CD14-positive monocyte (primary cell): ENCODE measurements around the gene HSD3B2. TPM values are rescaled to one million over a fixed set of nuclear protein-coding genes. Genes with fewer than 3 reads are reported as not detected.

Experiments
- DNase-seq, 3 donors: peaks; one replicate each; pipeline ENCODE4 v3.0.0-alpha.2; 2011 to 2022
- H2AFZ ChIP-seq: 2 replicates; pipeline ENCODE4 v1.6.0; 2012; ENCODE audit warnings: mild to moderate bottlenecking, low read depth, low read length, inconsistent platforms; ENCODE audit not compliant: insufficient read depth, poor library complexity, severe bottlenecking
- H3K27ac ChIP-seq, 2 donors: 1 replicate in 1 of 2; 2 replicates in 1 of 2; pipeline ENCODE4 v1.5.1; 2012 to 2013; ENCODE audit warnings: low read length in 2 of 2, control low read depth in 1 of 2, inconsistent platforms in 1 of 2, low read depth in 1 of 2, mild to moderate bottlenecking in 1 of 2
- H3K27me3 ChIP-seq, 2 donors: one replicate each; pipeline versions ENCODE4 v1.6.0 to v1.6.1; 2011 to 2013; ENCODE audit warnings: low read length in 2 of 2; ENCODE audit not compliant: control insufficient read depth in 2 of 2, insufficient read depth in 2 of 2
- H3K36me3 ChIP-seq, 2 donors: replicated peaks in 1 of 2; 1 replicate in 1 of 2; 2 replicates in 1 of 2; pipeline versions ENCODE4 v1.5.1 to v1.6.1; 2012 to 2013; ENCODE audit warnings: low read length in 2 of 2, control low read depth in 1 of 2, inconsistent platforms in 1 of 2, mild to moderate bottlenecking in 1 of 2; ENCODE audit not compliant: insufficient read depth in 2 of 2, control insufficient read depth in 1 of 2
- H3K4me1 ChIP-seq, 2 donors: 1 replicate in 1 of 2; 2 replicates in 1 of 2; pipeline versions ENCODE4 v1.5.1 to v1.6.1; 2012 to 2013; ENCODE audit warnings: low read length in 2 of 2, control low read depth in 1 of 2, inconsistent platforms in 1 of 2, mild to moderate bottlenecking in 1 of 2, moderate library complexity in 1 of 2; ENCODE audit not compliant: insufficient read depth in 2 of 2, control insufficient read depth in 1 of 2
- H3K4me2 ChIP-seq: replicated peaks from 2 replicates; pipeline ENCODE3; 2012; ENCODE audit warnings: low read length, moderate library complexity, mild to moderate bottlenecking; ENCODE audit not compliant: poor library complexity, severe bottlenecking; ENCODE audit errors: extremely low read depth
- H3K4me3 ChIP-seq, 3 experiments: fragments of 200-600 bp in 1 of 3; sonication (generic) in 1 of 3; replicated peaks in 1 of 3; 1 replicate in 2 of 3; 2 replicates in 1 of 3; pipeline ENCODE4 v1.5.1; 2011 to 2013; ENCODE audit warnings: low read length in 3 of 3, mild to moderate bottlenecking in 3 of 3, control low read depth in 2 of 3, low read depth in 2 of 3, inconsistent platforms in 1 of 3, moderate library complexity in 1 of 3
- H3K79me2 ChIP-seq: 2 replicates; pipeline ENCODE4 v1.6.0; 2012; ENCODE audit warnings: mild to moderate bottlenecking, control low read depth, inconsistent platforms, low read length, moderate library complexity; ENCODE audit not compliant: insufficient read depth
- H3K9ac ChIP-seq: 2 replicates; pipeline ENCODE4 v1.6.0; 2017; ENCODE audit warnings: low read length, mild to moderate bottlenecking; ENCODE audit not compliant: insufficient read depth, poor library complexity, severe bottlenecking
- H3K9me3 ChIP-seq, 2 donors: replicated peaks in 1 of 2; 1 replicate in 1 of 2; 2 replicates in 1 of 2; pipeline versions ENCODE4 v1.5.1 to v1.6.1; 2012 to 2013; ENCODE audit warnings: low read length in 2 of 2, control low read depth in 1 of 2; ENCODE audit not compliant: control insufficient read depth in 1 of 2, insufficient read depth in 1 of 2
- H4K20me1 ChIP-seq: 2 replicates; pipeline ENCODE4 v1.6.0; 2012; ENCODE audit warnings: mild to moderate bottlenecking, low read length, control low read depth, moderate library complexity; ENCODE audit not compliant: insufficient read depth
- H3K27ac Mint-ChIP-seq, 7 donors: one replicate each; pipeline ENCODE4 v1.8.0; 2020; ENCODE audit warnings: mild to moderate bottlenecking in 7 of 7, mixed read lengths in 7 of 7, moderate library complexity in 6 of 7, inconsistent platforms in 2 of 7
- H3K27me3 Mint-ChIP-seq, 3 donors: one replicate each; pipeline ENCODE4 v1.8.0; 2021 to 2022; ENCODE audit warnings: low read depth in 3 of 3, mild to moderate bottlenecking in 3 of 3, mixed read lengths in 3 of 3, moderate library complexity in 3 of 3, inconsistent platforms in 1 of 3
- H3K36me3 Mint-ChIP-seq, 2 donors: one replicate each; pipeline ENCODE4 v1.8.0; 2020; ENCODE audit warnings: mixed read lengths in 2 of 2, inconsistent platforms in 1 of 2, mild to moderate bottlenecking in 1 of 2
- H3K4me1 Mint-ChIP-seq: one replicate; pipeline ENCODE4 v1.8.0; 2020; ENCODE audit warnings: mild to moderate bottlenecking, mixed read lengths
- H3K4me3 Mint-ChIP-seq, 2 donors: one replicate each; pipeline ENCODE4 v1.8.0; 2020; ENCODE audit warnings: mild to moderate bottlenecking in 2 of 2, mixed read lengths in 2 of 2, moderate library complexity in 1 of 2
- H3K9me3 Mint-ChIP-seq, 7 donors: one replicate each; pipeline ENCODE4 v1.8.0; 2020 to 2022; ENCODE audit warnings: mixed read lengths in 7 of 7, mild to moderate bottlenecking in 6 of 7, moderate library complexity in 6 of 7, inconsistent platforms in 2 of 7
- WGBS: methylation state at CpG from one replicate; pipeline ENCODE4 v1.1.5; 2013; ENCODE audit warnings: missing lambda C conversion rate; ENCODE audit not compliant: insufficient coverage; 5-methylcytosine and 5-hydroxymethylcytosine counted together
- intact Hi-C, 2 donors: fragments of 100-400 bp; cut with micrococcal nuclease; formaldehyde crosslinking; loops; one replicate each; pipeline versions ENCODE4 v1.15.0 to v1.15.1; 2023
- polyA plus RNA-seq, 3 donors: library from polyadenylated mRNA; depleted of rRNA in 1 of 3; unstranded in 2 of 3; stranded (reverse) in 1 of 3; fragments of 300-500 nt in 2 of 3; fragments of >200 nt in 1 of 3; fragmentation: Illumina TruSeq in 2 of 3; gene quantifications; 1 replicate in 2 of 3; 2 replicates in 1 of 3; pipeline ENCODE4 v1.2.3, GENCODE V29; 2012 to 2021
- TF ChIP-seq, protein P1 (sequence below): fragments of 200-600 bp; IDR thresholded peaks from one replicate; pipeline ENCODE4 v1.8.0; 2022; ENCODE audit warnings: antibody characterized with exemption, mild to moderate bottlenecking

Gene HSD3B2
- polyA plus RNA-seq, 3 donors: not detected

DNA sequence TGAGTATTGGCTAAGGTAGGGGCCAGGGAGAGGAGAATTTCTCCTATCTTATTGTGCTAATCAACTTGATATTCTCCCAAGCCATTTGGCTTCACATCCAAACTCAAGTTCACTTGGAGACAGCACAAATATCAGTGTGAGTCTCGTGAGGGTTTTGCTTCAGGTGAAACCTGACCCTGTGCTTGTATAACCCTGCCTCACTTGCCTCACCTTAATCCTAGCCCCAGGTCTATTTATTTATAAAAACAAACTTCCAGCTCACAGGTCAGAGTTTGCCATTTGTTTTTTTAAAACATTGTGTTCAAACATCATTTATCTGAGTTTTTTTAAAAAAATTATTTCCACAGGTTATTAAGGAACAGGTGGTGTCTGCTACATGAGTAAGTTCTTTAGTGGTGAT is 26.5 kb upstream of the HSD3B2 start:
- no peak overlapping the region for H3K27ac ChIP-seq
- Mint-ChIP-seq H3K4me3 (no peak overlapping the region), H3K27me3 (peaks cover 1 to 4% (median 3%) of the 10 kb centered on the region in 3 donors)

DNA sequence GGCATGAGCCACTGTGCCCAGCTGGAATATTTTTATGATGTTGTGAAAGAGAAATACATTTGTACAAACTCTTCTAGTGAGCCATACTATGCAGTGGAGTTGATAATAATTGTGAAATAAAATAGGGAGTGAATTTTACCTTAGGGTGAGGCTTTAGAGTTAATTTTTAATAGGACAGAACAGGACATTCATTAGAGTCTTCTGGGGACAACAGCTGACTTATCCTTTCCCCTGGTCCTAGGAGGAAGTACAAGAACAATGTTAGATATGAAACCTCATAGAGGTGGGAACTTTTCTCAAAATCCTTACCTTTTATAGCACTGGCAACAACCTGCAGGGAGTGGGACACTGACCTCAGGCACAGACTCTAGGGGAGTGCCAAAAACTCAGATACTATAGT is 24.4 kb upstream of the HSD3B2 start:
- peaks cover 2 to 8% (median 3%) of the 10 kb centered on the region in 3 donors for H3K27me3 Mint-ChIP-seq
- Histone ChIP-seq H3K4me2 (no peak overlapping the region), H3K4me3 (no peak overlapping the region), H3K27me3 (peaks cover 0 to 2% of the 10 kb centered on the region in 2 donors), H3K4me1 (no peaks in the 10 kb centered on the region), H3K9me3 (no peaks in the 10 kb centered on the region), H3K36me3 (no peaks in the 10 kb centered on the region), H3K27ac (no peak overlapping the region), H2AFZ (no peak overlapping the region), H3K79me2 (no peaks in the 10 kb centered on the region), H3K9ac (no peak overlapping the region), H4K20me1 (no peaks in the 10 kb centered on the region)
- H3K9me3 Mint-ChIP-seq: peaks cover 0 to 2% (median 0%) of the 10 kb centered on the region in 7 donors
- no peaks in the 10 kb centered on the region for H3K4me1 Mint-ChIP-seq
- no peaks in the 10 kb centered on the region for H3K36me3 Mint-ChIP-seq
- DNase-seq: no peak
- no peak overlapping the region for H3K4me3 Mint-ChIP-seq
- intact Hi-C loops: no loop called here
- TF ChIP-seq, protein P1, sequence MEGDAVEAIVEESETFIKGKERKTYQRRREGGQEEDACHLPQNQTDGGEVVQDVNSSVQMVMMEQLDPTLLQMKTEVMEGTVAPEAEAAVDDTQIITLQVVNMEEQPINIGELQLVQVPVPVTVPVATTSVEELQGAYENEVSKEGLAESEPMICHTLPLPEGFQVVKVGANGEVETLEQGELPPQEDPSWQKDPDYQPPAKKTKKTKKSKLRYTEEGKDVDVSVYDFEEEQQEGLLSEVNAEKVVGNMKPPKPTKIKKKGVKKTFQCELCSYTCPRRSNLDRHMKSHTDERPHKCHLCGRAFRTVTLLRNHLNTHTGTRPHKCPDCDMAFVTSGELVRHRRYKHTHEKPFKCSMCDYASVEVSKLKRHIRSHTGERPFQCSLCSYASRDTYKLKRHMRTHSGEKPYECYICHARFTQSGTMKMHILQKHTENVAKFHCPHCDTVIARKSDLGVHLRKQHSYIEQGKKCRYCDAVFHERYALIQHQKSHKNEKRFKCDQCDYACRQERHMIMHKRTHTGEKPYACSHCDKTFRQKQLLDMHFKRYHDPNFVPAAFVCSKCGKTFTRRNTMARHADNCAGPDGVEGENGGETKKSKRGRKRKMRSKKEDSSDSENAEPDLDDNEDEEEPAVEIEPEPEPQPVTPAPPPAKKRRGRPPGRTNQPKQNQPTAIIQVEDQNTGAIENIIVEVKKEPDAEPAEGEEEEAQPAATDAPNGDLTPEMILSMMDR: no peak
- no peak overlapping the region for H3K27ac Mint-ChIP-seq

More for the DNA sequence above, 26.5 kb upstream of the HSD3B2 start:
- Histone ChIP-seq H3K27me3 (peaks cover 0 to 2% of the 10 kb centered on the region in 2 donors), H2AFZ (no peak overlapping the region), H3K9ac (no peak overlapping the region), H3K79me2 (no peaks in the 10 kb centered on the region), H3K9me3 (no peaks in the 10 kb centered on the region), H3K4me1 (no peaks in the 10 kb centered on the region), H3K36me3 (no peaks in the 10 kb centered on the region), H3K4me2 (no peak overlapping the region), H4K20me1 (no peaks in the 10 kb centered on the region), H3K4me3 (no peak overlapping the region)
- no peak overlapping the region for H3K27ac Mint-ChIP-seq
- intact Hi-C loops: no loop called here
- 83% methylated on average over 1 of the region's 1 CpG for WGBS
- no peak for DNase-seq
- TF ChIP-seq, protein P1: no peak
- peaks cover 0 to 2% (median 0%) of the 10 kb centered on the region in 7 donors for H3K9me3 Mint-ChIP-seq
- no peaks in the 10 kb centered on the region for H3K36me3 Mint-ChIP-seq
- no peaks in the 10 kb centered on the region for H3K4me1 Mint-ChIP-seq
